HEK293 (cell line): ENCODE measurements around the gene TRIML2.

Experiments used
- CTCF ChIP-seq: fragments of 450-650 bp; formaldehyde crosslinking; IDR thresholded peaks from 2 replicates; pipeline ENCODE4 v1.5.1; 2016; ENCODE audit warnings: missing biosample characterization, missing genetic modification characterization
- ZNF324 ChIP-seq: fragments of 450-650 bp; formaldehyde crosslinking; IDR thresholded peaks from 2 replicates; pipeline ENCODE4 v1.5.1; 2016; ENCODE audit warnings: missing biosample characterization, missing genetic modification characterization
- TF ChIP-seq, protein P1 (sequence below): fragments of 450-650 bp; formaldehyde crosslinking; IDR thresholded peaks from 2 replicates; pipeline ENCODE4 v1.5.1; 2016; ENCODE audit warnings: missing biosample characterization, missing genetic modification characterization

DNA sequence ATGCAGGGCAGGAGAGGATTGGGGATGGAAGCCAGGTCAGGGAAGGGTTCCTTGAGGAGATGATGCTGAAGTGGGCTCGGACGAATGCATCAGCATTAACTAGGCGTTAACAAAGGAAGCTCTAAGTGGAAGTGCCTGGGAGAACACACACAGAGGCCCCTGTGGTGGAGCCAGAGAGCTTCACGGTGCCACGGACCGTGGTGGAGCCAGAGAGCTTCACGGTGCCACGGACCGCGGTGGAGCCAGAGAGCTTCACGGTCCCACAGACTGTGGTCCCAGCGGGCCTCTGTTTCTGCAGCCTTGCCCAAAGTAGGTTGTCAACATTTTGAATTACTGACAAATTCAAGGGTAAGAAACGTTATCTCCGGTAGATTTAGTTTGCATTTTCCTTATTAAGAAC lies 48.3 kb downstream of the TRIML2 start:
- TF ChIP-seq CTCF (tag by site-specific recombination) (no peak), ZNF324 (no peak)
- TF ChIP-seq, protein P1, sequence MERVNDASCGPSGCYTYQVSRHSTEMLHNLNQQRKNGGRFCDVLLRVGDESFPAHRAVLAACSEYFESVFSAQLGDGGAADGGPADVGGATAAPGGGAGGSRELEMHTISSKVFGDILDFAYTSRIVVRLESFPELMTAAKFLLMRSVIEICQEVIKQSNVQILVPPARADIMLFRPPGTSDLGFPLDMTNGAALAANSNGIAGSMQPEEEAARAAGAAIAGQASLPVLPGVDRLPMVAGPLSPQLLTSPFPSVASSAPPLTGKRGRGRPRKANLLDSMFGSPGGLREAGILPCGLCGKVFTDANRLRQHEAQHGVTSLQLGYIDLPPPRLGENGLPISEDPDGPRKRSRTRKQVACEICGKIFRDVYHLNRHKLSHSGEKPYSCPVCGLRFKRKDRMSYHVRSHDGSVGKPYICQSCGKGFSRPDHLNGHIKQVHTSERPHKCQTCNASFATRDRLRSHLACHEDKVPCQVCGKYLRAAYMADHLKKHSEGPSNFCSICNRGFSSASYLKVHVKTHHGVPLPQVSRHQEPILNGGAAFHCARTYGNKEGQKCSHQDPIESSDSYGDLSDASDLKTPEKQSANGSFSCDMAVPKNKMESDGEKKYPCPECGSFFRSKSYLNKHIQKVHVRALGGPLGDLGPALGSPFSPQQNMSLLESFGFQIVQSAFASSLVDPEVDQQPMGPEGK (tag by site-specific recombination): no peak
